ENCODE measurements around the gene ZNF541.
A peak's percentile ranks its signal among the peaks of the same experiment; 100 is the strongest.

The ZNF541 gene, protein sequence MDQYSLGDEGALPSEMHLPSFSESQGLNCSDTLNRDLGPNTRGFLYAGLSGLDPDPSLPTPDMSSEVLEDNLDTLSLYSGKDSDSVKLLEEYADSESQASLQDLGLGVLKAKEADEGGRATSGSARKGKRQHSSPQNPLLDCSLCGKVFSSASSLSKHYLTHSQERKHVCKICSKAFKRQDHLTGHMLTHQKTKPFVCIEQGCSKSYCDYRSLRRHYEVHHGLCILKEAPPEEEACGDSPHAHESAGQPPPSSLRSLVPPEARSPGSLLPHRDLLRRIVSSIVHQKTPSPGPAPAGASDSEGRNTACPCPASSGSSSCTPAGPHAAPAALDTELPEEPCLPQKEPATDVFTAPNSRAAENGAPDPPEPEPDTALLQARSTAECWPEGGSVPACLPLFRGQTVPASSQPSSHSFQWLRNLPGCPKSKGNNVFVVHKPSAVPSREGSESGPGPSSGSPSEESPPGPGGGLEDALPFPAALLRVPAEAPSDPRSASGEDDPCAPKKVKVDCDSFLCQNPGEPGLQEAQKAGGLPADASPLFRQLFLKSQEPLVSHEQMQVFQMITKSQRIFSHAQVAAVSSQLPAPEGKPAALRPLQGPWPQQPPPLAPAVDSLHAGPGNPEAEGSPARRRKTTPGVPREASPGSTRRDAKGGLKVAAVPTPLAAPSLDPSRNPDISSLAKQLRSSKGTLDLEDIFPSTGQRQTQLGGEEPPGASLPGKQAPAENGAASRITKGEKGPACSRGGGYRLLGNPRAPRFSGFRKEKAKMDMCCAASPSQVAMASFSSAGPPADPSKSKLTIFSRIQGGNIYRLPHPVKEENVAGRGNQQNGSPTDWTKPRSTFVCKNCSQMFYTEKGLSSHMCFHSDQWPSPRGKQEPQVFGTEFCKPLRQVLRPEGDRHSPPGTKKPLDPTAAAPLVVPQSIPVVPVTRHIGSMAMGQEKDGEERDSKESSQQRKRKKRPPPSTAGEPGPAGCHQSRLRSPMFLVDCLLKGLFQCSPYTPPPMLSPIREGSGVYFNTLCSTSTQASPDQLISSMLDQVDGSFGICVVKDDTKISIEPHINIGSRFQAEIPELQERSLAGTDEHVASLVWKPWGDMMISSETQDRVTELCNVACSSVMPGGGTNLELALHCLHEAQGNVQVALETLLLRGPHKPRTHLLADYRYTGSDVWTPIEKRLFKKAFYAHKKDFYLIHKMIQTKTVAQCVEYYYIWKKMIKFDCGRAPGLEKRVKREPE (N-terminal part only)

DNA sequence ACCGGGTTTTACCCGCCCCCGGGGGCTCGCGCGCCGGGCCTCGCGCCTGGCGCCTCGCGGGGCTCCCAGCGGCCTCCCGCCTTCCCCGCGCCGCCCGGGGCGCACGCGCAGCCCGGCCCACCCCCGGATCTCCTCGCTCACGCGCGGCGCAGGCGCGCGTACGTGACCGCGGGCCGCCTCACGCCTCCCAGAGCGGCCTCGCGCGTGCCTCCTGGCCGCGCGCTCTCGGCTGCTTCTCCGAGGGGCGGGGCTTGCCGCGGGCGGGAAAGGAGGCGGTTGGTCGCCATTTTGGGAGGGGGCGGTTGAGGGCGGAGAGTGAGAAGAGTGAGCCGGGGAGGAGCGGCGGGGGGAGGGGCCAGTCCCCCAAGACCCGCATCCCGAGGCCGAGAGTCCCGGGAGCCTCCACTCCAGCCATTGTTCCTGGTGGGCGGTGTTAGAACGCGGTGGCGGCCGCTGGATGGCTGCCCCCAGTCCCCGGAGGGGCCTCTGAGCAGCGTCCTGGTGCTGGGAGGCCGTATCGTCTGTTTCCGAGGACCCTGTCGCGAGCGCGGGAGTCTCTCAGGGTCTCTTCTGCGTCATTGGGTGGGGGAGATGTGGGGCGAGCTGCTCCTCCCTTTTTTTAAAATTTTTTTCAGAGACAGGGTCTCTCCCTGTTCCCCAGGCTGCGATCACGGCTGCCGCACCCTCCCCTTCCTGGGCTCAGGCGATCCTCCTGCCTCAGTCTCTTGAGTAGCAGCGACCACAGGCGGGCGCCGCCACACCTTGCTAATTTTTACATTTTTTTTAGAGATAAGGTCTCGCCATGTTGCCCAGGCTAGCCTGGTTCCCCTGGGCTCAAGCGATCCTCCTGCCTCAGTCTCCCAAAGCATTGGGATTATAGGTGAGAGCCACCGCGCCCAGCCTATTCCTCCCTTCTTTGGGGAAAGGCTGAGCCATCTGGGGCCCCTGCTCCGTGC is at the start of gene ZNF541:
Gene ZNF541 (minus strand): TSS at position 78 of the 956 bp plus-strand sequence. CDS start 17,292 bp downstream, outside the sequence.
- peak; percentile 56 to 71 (median 65) for DNase-seq (ENCODE audit: low read depth in 3 of 3)

DNA sequence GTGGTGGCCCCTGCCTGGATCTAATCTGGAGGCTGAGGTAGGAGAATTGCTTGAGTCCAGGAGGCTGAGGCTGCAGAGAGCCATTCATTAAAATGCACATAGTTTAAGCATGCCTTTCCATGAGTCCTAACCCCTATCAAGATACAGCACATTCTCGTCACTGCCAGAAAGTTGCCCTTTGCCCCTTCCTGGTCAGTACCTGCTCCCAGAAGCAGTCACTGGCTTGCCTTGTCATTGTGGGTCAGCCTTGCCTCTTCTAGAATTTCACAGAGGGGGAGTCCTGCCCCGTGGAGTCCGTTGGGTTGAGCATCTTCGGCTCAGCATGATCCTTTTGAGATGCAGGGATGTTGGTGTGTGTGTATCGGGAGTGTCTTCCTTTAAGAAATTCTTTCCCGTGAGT is 46.8 kb upstream of the ZNF541 start:
- DNase-seq (ENCODE audit: low read depth in 3 of 3), result no peak

DNA sequence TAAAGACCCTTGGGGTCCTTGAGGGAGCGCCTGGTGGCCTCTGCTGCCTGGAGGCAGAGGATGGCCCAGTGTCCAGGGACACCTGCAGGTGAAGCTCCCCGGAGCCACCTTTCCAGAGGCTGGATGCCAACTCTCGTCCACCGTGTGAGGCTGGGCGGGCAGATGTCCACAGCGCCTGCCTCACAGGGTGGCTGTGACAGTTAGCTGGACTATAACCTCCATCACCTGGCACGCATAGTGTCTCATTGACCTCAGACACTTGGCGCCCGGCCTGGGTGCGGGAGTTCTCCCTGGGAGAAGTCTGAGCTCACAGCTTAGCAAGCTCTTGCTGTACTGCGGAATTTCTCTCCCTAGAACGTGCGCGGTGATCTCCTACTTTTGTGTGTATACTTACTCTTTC is 45.8 kb upstream of the ZNF541 start:
- DNase-seq (ENCODE audit: low read depth in 3 of 3), result no peak

DNA sequence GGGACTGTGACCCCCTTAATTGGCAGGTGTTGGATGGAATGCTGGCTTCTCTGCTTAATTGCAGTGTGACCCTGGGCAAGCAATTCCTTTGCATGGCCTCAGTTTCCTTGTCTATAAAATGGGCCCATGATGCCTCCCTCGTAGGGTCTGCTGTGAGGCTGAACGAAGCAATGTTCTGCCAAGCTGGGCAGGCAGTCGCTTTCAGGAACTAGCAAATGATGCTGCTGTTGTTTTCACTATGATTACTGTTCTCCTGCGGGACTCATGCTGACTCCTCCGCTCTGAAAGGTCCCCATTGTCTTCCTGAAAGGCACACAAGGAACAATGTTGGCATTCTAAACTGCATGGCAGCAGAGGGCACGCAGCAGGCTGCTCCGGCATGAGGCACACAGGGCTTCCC is 42.8 kb upstream of the ZNF541 start:
- DNase-seq (ENCODE audit: low read depth in 3 of 3), result no peak

DNA sequence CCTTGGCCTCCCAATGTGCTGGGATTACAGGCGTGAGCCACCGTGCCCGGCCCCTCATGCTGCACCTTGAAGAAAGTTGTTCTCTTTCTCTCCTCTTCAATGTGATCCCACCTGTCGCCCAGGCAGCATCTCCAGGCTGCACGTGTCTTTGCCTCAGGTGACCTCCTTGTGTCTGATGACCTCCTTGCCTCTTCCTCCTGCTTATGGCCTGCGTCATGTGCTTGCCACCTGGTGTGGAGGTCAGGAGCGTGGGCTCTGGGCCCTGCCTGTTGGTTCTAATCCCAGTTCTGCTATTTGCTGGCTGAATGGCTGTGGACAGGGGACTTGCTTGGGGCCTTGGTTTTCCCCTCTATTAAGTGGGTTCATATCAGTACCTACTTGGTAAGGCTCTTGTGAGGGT is 42.3 kb upstream of the ZNF541 start:
- DNase-seq (ENCODE audit: low read depth in 3 of 3), result no peak

DNA sequence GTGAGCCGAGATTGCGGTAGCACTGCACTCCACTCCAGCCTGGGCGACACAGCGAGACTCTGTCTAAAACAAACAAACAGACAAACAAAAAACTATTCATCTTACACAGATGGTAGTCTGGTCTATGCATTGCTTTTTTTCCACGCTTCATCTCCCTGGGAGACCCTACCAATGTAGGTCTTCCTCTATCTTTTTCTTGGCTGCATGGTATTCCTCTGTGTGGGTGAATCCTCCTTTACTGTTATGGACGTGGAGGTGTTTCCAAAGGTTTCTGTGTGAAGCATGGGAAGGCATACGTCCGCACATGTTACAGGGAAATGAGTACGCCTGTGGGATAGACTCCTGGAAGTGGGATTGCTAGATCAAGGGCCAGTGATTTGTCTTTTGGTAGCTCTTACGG is 41.6 kb upstream of the ZNF541 start:
- no peak for DNase-seq (ENCODE audit: low read depth in 3 of 3)

DNA sequence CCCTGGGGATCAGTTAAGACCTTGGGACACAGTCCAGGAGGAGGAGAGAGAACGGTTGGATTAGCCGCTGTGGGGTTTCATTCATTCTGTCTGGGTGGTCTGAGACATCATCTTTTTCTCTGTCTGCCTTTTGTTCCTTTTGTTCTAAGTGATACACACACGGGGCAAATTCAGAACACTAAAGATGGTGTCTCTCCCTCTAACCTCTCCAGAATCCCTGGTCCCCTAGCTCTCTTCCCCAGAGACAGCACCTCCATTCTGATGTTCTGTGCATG is 41.0 kb upstream of the ZNF541 start:
- DNase-seq (ENCODE audit: low read depth in 3 of 3), result no peak

DNA sequence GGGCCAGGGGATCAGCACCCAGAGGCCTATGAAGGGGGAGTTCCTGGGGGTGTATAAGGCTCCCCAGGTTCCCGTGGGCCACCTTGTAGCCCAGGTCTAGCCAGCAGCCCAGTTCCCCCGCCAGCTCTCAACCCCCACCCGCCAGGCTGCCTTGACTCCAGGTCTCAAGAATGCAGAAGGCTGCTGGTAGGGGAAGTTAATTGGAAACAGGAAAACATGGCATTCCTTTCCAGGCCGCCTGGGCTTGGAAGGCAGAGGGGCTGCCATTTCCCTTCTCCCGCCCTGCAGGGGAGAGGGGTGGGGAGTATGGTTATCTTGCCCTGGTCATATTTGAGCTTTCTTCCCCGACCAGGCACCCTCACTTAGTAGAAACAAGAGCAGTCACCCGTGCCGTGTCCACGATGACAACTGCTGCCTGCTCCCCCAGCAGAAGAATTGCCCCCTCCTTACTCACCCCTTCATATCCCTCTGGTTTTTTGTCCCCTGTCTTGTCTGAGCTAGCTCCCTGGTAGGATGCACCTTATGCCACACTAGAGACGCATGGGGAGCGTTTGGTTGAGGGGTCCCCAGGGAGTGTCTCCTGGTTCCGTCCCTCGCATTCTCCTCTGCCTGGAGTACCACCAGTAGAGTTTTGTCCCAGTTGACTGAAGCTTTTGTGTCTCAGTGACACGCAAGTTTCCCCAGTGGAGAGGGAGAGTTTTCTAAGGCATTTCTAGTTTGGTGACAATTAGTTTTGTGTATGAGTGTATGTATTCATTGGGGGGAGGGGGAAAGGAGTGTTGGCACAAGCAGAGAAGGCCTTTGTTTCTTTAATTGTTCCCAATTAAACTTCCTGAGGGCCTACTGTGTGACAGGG is 40.4 kb upstream of the ZNF541 start:
- no peak for DNase-seq (ENCODE audit: low read depth in 3 of 3)

DNA sequence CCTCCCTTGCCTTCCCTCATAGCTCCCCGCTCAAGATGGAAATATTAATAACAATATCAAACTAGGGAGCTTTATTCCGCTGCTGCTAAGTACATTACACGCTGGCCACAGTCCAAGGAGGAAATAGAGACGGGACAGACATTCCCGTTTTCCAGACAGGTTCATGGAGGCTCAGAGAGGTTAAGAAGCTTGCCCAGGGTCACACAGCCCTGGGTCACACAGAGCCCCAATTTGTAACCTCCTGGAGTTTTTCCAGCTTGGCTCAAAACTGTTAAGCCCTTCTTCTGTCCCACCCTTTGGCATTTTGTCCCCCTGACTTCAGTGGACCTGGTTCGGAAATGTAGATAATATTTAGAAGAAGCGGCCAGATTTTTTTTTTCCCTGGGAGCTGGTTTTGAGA is 38.0 kb upstream of the ZNF541 start:
- no peak for DNase-seq (ENCODE audit: low read depth in 3 of 3)

DNA sequence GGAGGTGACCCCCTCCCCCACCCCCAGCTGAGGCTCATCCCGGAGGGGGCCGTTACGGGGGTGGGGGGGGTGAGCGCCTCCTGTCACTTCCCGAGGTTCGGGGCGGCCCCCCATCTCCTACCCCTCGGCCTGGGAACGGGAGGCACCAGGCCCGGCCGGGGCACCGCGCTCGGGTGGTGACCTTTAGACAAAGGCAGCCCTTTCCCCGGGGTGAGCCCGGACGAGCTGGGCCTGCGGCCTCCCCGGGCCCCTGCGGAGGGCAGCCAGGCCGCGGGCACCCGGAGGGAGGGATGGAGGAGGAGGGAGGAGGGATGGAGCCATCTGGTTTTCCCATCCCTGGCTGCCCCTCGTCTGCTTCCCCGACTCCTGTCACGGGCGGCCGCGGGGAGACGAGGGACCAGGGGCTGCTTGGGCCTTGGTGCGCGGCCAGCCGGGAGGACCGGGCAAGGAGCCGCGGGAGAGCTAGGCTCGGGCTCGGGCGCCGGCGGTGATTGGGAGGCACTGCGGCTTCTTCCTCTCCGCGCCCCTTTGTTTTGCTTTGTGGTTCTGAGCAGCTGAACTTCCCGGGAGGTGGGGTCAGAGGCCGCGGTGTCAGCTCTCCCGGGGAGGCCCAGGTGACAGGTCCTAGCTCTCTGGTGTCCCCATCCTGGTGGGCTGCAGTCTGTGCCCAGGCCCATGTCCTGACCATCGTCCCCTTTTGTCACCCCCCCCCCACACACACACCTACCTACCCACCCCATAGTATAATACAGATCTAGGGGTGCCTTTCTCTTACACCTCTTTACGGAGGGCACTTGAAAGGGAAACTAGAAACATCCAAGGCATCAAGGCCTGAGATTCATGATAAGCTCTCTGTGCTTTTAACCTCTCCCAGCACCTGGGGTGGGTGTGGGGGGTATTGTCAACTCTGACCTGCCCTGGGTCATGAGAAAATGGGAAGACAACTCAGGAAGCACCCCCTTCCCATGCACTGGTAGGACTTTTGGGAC is 37.3 kb upstream of the ZNF541 start:
- peak in 1 of 3 donors; percentile 18 for DNase-seq (ENCODE audit: low read depth in 3 of 3)

DNA sequence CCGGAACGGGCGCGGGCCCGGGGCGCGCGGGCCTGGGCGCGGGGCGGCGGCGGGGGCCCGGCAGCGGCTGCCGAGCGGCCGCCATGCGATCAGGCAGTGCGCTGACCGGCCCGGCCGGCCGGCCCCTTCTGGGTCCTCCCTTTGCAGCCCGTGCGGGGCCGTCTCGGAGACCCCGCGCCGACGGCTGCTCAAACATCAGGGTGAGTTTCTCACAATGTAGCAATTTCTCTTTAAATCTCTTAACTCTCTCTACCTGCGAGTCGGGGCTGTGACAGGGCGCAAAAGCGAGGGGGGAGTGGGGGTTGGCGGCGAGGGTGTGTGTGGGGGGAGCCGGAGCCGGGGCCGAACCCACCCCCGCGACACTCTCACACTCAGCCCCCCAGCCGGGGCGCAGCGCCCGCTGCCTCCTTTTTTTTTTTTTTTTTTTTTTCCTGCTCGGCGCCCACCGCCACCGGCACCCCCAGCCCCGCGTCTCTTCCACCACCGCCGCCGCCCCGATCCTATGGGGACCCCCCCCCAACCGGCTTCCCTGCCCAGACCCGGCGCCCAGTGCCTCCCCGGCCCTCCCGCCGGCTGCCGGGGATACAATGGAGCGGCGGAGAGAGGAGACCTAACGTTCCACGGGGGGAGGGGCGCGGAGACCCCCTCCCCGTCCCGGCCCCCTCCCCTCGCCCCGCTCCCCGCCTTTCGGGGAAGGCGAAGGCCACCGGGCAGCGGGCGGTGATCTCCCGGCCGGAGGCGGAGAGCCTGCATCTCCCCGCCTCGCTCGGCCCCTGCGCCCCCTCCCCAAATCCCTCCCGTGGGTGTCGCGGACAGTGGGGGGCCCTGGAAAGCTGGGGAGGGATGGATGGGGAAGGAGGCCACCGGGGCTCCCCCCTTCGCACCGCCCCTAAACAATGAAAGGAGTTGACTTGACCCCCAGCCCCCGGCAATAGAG is 36.3 kb upstream of the ZNF541 start, which contains the start of gene BICRA:
Gene BICRA (plus strand): TSS at position 166 of the 937 bp plus-strand sequence. CDS start 64,441 bp downstream, outside the sequence.
- peak; percentile 59 to 74 (median 61) for DNase-seq (ENCODE audit: low read depth in 3 of 3)

DNA sequence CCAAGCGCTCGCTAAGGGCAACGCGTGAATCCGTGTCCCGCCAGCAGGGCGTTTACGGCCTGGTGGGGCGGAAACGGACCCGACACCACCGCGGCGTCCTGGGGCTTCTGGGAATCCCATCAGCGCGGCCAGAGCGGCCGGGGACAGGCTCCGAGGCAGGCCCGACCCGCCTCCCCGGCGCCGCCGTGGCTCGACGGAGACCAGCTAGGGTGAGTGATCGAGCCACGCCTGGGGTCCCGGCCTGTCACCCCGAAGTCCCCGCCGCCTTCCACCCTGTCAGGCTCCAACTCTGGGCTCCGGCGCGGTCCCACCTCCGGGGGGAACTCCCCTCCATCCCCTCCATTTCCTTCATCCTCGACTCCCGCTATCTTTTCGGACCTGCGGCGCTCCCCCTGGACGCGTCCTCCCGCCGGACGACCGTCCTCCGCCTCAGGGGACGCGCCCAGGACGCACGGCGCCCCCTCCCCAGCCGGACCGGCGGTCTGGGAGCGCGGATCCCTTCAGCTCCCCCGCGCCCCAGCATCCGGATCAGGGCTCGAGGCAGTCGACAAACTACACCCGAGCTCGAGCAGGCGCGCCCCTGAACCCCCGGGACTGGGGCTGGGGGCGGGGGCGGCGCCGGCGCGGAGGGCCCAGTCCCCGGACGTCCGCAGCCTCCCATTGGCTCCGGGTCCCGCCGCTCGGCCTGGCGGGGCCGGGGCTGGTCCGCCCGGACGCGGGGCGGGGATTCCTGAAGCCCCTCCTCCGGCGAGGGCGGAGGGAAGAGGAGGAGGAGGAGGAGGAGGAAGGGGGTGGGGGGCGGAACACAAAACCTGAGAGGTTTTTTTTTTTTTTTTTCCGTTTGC is 35.3 kb upstream of the ZNF541 start:
- DNase-seq (ENCODE audit: low read depth in 3 of 3), result peak; percentile 87 to 92 (median 91)

DNA sequence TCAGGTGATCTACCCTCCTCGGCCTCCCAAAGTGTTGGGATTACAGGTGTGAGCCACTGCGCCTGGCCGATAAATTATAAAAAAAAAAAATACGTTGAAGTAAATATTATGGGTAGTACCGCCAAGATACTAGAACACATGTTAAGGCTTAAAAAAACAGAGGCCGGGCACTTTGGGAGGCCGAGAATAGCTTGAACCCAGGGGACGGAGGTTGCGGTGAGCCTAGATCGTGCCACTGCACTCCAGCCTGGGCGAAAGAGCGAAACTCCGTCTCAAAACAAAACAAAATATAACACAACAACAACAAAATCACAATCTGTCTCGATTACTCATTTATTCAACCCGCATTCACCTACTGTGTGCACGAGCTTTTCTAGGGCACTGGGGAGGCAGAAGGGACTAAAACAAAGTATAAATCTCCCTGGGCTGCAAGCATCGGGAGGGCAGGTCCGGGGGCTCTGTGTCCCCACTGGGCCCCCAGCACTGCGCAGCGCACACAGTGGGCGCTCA is 34.7 kb upstream of the ZNF541 start:
- DNase-seq (ENCODE audit: low read depth in 3 of 3), result no peak

DNA sequence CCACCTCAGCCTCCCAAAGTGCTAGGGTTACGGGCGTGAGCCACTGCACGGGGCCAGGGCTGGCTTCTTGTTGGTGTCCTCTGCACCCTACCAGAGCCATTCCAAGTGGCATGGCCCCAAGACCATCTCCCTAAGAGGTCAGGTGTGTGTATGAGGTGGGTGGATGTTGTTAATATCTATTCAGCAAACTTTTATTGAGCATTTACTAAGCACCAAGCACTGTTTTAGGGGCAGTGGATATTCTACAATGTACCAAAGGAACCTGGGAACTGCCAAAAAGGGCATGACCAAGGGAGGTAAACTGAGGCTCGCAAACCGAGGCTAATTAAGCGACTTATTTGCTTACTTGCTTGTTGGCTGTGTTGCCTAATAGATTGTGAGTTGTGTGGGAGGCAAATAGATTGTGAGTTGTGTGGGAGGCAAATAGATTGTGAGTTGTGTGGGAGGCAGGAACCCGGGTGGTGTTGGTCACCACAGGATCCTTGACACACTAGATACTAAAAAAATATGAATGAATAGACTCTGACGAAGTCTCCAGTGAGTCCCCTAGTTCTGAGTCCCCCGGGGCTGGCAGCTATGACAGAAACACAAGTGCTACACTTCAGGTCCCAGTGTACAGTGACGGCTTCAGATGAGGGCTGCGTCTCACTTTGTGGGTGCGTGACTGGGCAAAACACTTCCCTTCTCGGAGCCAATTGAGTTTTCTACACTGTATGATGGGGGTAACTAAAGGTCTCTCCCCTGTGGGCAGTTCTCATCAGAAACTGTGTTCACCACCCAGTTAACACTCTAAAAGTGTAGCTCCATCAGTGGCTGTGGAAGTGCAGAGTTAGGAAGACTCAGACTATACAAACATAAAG is 31.0 kb upstream of the ZNF541 start:
- DNase-seq (ENCODE audit: low read depth in 3 of 3), result no peak

DNA sequence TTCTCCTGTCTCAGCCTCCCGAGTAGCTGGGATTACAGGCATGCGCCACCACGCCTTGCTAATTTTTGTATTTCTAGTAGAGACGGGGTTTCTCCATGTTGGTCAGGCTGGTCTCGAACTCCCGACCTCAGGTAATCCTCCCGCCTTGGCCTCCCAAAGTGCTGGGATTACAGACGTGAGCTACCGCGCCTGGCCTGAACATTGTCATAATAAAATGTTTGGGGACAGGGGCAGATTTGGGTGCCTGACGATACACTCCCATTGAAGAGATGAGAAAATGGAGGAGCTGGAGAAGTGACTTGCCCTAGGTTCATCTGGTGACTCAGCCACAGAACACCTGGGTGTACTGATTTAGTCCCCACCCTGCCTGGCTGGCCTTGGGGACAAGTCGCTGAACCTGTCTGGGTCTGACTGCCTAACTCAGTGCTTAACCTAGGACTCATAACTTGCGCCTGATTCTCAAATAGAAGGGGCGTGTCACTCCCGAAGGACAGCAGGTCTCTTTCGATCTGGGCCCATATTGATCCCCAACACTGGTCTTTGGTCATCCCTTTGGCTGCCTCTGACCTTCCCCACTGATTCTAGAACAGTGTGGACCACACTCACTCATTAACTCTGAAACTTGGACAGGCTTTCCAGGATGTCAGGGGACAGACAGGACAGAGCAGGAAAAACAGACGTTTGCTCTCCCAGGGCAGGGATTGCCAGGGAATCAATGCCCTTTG is 28.4 kb upstream of the ZNF541 start:
- no peak for DNase-seq (ENCODE audit: low read depth in 3 of 3)

Measured in stimulated activated CD4-positive, alpha-beta T cell treated with anti-CD3 and anti-CD28 coated beads, TNF-alpha, amount 100 ng/mL, for 48 hours (primary cell).